ENCODE data around the gene C1GALT1.
"Not testable (repeated sequence)": the region's sequence is repeated elsewhere in the genome, so short reads cannot be mapped to it uniquely, and the experiment has no call there.

The C1GALT1 gene

GRCh38 chr7:7231865-7232264, 49.5 kb downstream of the C1GALT1 start:
- DNase-seq (ENCODE audit: low spot score) = no peak
- no peak for FAIRE-seq

- FAIRE-seq = no peak
- DNase-seq (ENCODE audit: low spot score) = no peak
Observed at GRCh38 chr7:7235347-7235746, 53.0 kb downstream of the C1GALT1 start.

GRCh38 chr7:7236041-7236440, 53.7 kb downstream of the C1GALT1 start:
- FAIRE-seq (peak; percentile 17), DNase-seq (ENCODE audit: low spot score) (no peak)

- peak; percentile 40 for FAIRE-seq
Observed at GRCh38 chr7:7237201-7237977, 55.0 kb downstream of the C1GALT1 start.

GRCh38 chr7:7237978-7238267, 55.6 kb downstream of the C1GALT1 start:
- no peak for DNase-seq (ENCODE audit: low spot score)
- FAIRE-seq = no peak

More at GRCh38 chr7:7237201-7237977, 55.0 kb downstream of the C1GALT1 start:
- no peak for DNase-seq (ENCODE audit: low spot score)

GRCh38 chr7:7239346-7239745, 57.0 kb downstream of the C1GALT1 start:
- no peak for DNase-seq (ENCODE audit: low spot score)
- FAIRE-seq = no peak

- no peak for DNase-seq (ENCODE audit: low spot score)
- peak; percentile 30 for FAIRE-seq
Observed at GRCh38 chr7:7242899-7243298, 60.6 kb downstream of the C1GALT1 start.

GRCh38 chr7:7245233-7245632, 62.9 kb downstream of the C1GALT1 start:
- FAIRE-seq = peak; percentile 50
- DNase-seq (ENCODE audit: low spot score) = not testable (repeated sequence)

GRCh38 chr7:7246223-7246622, 63.9 kb downstream of the C1GALT1 start:
- DNase-seq (ENCODE audit: low spot score) (no peak), FAIRE-seq (peak; percentile 44)

- FAIRE-seq = no peak
- DNase-seq (ENCODE audit: low spot score) = no peak
Observed at GRCh38 chr7:7247658-7248057, 65.3 kb downstream of the C1GALT1 start.

GRCh38 chr7:7249814-7250213, 67.5 kb downstream of the C1GALT1 start:
- DNase-seq (ENCODE audit: low spot score) = no peak
- FAIRE-seq = no peak

- DNase-seq (ENCODE audit: low spot score) (no peak), FAIRE-seq (peak; percentile 20)
Observed at GRCh38 chr7:7251742-7252141, 69.4 kb downstream of the C1GALT1 start.

GRCh38 chr7:7254319-7254718, 72.0 kb downstream of the C1GALT1 start:
- FAIRE-seq (no peak), DNase-seq (ENCODE audit: low spot score) (no peak)

GRCh38 chr7:7254908-7255307, 72.6 kb downstream of the C1GALT1 start:
- FAIRE-seq (no peak), DNase-seq (ENCODE audit: low spot score) (no peak)

GRCh38 chr7:7256731-7257274, 74.5 kb downstream of the C1GALT1 start:
- DNase-seq (ENCODE audit: low spot score) (no peak), FAIRE-seq (no peak)

- no peak for FAIRE-seq
- DNase-seq (ENCODE audit: low spot score) = no peak
Observed at GRCh38 chr7:7257899-7258692, 75.8 kb downstream of the C1GALT1 start.

- no peak for DNase-seq (ENCODE audit: low spot score)
- no peak for FAIRE-seq
Observed at GRCh38 chr7:7261863-7262262, 79.5 kb downstream of the C1GALT1 start.

- FAIRE-seq (no peak), DNase-seq (ENCODE audit: low spot score) (no peak)
Observed at GRCh38 chr7:7263297-7264230, 81.2 kb downstream of the C1GALT1 start.

GRCh38 chr7:7264306-7265040, 82.1 kb downstream of the C1GALT1 start:
- FAIRE-seq (no peak), DNase-seq (ENCODE audit: low spot score) (no peak)

Measured in urothelium cell line (cell line).